IPS-18a (cell line): Measurements from ENCODE around the gene PKM.

Experiments used
- H3K27ac ChIP-seq: one replicate; pipeline ENCODE4 v1.5.1; 2013; ENCODE audit warnings: low read length
- H3K27me3 ChIP-seq: one replicate; pipeline ENCODE4 v1.6.1; 2013; ENCODE audit warnings: mild to moderate bottlenecking, low read length; ENCODE audit not compliant: control insufficient read depth, insufficient read depth
- H3K36me3 ChIP-seq: one replicate; pipeline ENCODE4 v1.6.1; 2013; ENCODE audit warnings: low read depth, low read length; ENCODE audit not compliant: control insufficient read depth
- H3K4me1 ChIP-seq: one replicate; pipeline ENCODE4 v1.6.1; 2013; ENCODE audit warnings: low read depth, low read length; ENCODE audit not compliant: control insufficient read depth
- H3K4me3 ChIP-seq: one replicate; pipeline ENCODE4 v1.5.1; 2013; ENCODE audit warnings: low read length
- H3K9ac ChIP-seq: one replicate; pipeline ENCODE4 v1.6.1; 2013; ENCODE audit warnings: mild to moderate bottlenecking, low read length, moderate library complexity
- H3K9me3 ChIP-seq: one replicate; pipeline ENCODE4 v1.6.1; 2013; ENCODE audit warnings: low read depth, low read length; ENCODE audit not compliant: control insufficient read depth

Gene PKM

GRCh38 chr15:72161361-72162132 is 69.4 kb downstream of the PKM start:
- H3K36me3 ChIP-seq: no peaks in the 10 kb centered on the region
- no peaks in the 10 kb centered on the region for H3K9me3 ChIP-seq
- no peaks in the 10 kb centered on the region for H3K27me3 ChIP-seq
- H3K4me1 ChIP-seq: peaks cover 5% of the 10 kb centered on the region
- H3K4me3 ChIP-seq: no peak overlapping the region
- no peak overlapping the region for H3K9ac ChIP-seq
- no peak overlapping the region for H3K27ac ChIP-seq

GRCh38 chr15:72160696-72161245 is 70.2 kb downstream of the PKM start:
- H3K4me3 ChIP-seq: no peak overlapping the region
- peaks cover 1% of the 10 kb centered on the region for H3K27me3 ChIP-seq
- H3K36me3 ChIP-seq: no peaks in the 10 kb centered on the region
- H3K9ac ChIP-seq: no peak overlapping the region
- no peak overlapping the region for H3K27ac ChIP-seq
- peaks cover 5% of the 10 kb centered on the region for H3K4me1 ChIP-seq
- H3K9me3 ChIP-seq: no peaks in the 10 kb centered on the region

GRCh38 chr15:72156928-72157327 is 74.1 kb downstream of the PKM start:
- peaks cover 5% of the 10 kb centered on the region for H3K4me1 ChIP-seq
- no peaks in the 10 kb centered on the region for H3K9me3 ChIP-seq
- peaks cover 7% of the 10 kb centered on the region for H3K27me3 ChIP-seq
- no peak overlapping the region for H3K27ac ChIP-seq
- H3K9ac ChIP-seq: no peak overlapping the region
- no peaks in the 10 kb centered on the region for H3K36me3 ChIP-seq
- no peak overlapping the region for H3K4me3 ChIP-seq

- H3K9me3 ChIP-seq: no peaks in the 10 kb centered on the region
- no peak overlapping the region for H3K27ac ChIP-seq
- no peaks in the 10 kb centered on the region for H3K4me1 ChIP-seq
- no peaks in the 10 kb centered on the region for H3K36me3 ChIP-seq
- H3K27me3 ChIP-seq: peaks cover 7% of the 10 kb centered on the region
- no peak overlapping the region for H3K9ac ChIP-seq
- no peak overlapping the region for H3K4me3 ChIP-seq
These were observed 75.1 kb downstream of the PKM start for GRCh38 chr15:72155635-72156616.

- H3K27me3 ChIP-seq: peaks cover 7% of the 10 kb centered on the region
- no peaks in the 10 kb centered on the region for H3K4me1 ChIP-seq
- no peak overlapping the region for H3K9ac ChIP-seq
- H3K4me3 ChIP-seq: no peak overlapping the region
- H3K9me3 ChIP-seq: no peaks in the 10 kb centered on the region
- no peak overlapping the region for H3K27ac ChIP-seq
- no peaks in the 10 kb centered on the region for H3K36me3 ChIP-seq
These were observed 75.9 kb downstream of the PKM start for GRCh38 chr15:72155003-72155621.

GRCh38 chr15:72154316-72154715 is 76.7 kb downstream of the PKM start:
- Histone ChIP-seq H3K9me3 (no peaks in the 10 kb centered on the region), H3K27me3 (peaks cover 7% of the 10 kb centered on the region), H3K4me3 (no peak overlapping the region), H3K4me1 (no peaks in the 10 kb centered on the region), H3K9ac (no peak overlapping the region), H3K36me3 (no peaks in the 10 kb centered on the region), H3K27ac (no peak overlapping the region)

- Histone ChIP-seq H3K9me3 (no peaks in the 10 kb centered on the region), H3K4me3 (no peak overlapping the region), H3K4me1 (no peaks in the 10 kb centered on the region), H3K27ac (no peak overlapping the region), H3K27me3 (peaks cover 7% of the 10 kb centered on the region), H3K36me3 (no peaks in the 10 kb centered on the region), H3K9ac (no peak overlapping the region)
These were observed 77.6 kb downstream of the PKM start for GRCh38 chr15:72153269-72154000.
